Stomach smooth muscle (tissue), 2 donors: ENCODE results near the gene PELI3.

ENCODE experiments used
- H3K27ac ChIP-seq: one replicate; pipeline ENCODE4 v1.7.0; 2013; ENCODE audit warnings: mild to moderate bottlenecking, low read length, inconsistent platforms
- H3K27me3 ChIP-seq, 2 donors: one replicate each; pipeline ENCODE4 v1.7.0; 2013; ENCODE audit warnings: low read length in 2 of 2; ENCODE audit not compliant: insufficient read depth in 2 of 2, control insufficient read depth in 1 of 2
- H3K36me3 ChIP-seq, 2 donors: one replicate each; pipeline ENCODE4 v1.7.0; 2013; ENCODE audit warnings: low read length in 2 of 2; ENCODE audit not compliant: control insufficient read depth in 2 of 2, insufficient read depth in 2 of 2
- H3K4me1 ChIP-seq: one replicate; pipeline ENCODE4 v1.7.0; 2013; ENCODE audit warnings: low read length; ENCODE audit not compliant: control insufficient read depth, insufficient read depth
- H3K4me3 ChIP-seq, 2 donors: one replicate each; pipeline ENCODE4 v1.7.0; 2013; ENCODE audit warnings: low read length in 2 of 2
- H3K9ac ChIP-seq, 2 donors: one replicate each; pipeline ENCODE4 v1.7.0; 2013; ENCODE audit warnings: low read length in 2 of 2, mild to moderate bottlenecking in 1 of 2
- H3K9me3 ChIP-seq, 2 donors: one replicate each; pipeline ENCODE4 v1.7.0; 2013; ENCODE audit warnings: low read length in 2 of 2; ENCODE audit not compliant: control insufficient read depth in 2 of 2
- donor health status: healthy.
- donor health status: Pancreatic carcinoma.

The PELI3 gene

DNA sequence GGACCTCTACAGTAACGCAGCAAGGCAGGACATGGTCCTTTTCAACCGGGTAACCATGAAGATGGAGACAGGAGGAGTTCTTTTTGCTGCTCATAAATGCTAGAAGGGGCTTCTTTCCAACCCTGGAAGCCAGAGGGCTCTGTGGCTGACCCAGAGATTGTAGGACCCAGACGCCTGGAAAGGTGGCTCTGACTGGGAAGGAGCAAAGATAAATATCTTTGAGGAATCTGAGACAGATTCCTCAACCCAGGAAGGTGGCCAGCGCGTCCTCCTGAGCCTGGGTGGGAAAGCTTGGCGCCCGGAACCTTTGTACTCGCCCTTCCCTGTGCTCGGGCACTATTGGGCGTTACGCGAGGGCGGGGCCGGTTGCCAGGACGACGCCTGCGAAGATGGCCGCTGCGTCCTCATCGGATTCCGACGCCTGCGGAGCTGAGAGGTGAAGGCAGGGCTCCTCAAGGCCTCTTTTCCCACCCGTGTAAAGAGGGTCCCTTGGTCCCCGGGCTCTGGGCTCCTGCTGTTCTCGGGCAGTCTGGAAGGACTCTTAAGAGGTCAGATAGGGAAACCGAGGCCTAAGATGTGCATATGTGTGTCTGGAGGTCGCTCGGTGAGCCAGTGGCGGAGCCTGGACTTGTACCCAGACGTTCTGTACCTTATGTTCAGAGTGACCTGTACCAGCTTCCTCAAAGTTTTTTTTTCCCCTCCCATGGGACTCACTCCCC is 43.7 kb downstream of the PELI3 start, which contains the start of gene BBS1:
Gene BBS1 (plus strand): TSS at position 365 of the 719 bp plus-strand sequence. CDS start 25 bp downstream, at position 390.
- peak within 1 kb of the TSS; percentile 60 for H3K27ac ChIP-seq
- H3K9ac ChIP-seq, result peak within 1 kb of the TSS; percentile 85 to 90
- H3K4me1 ChIP-seq, result peaks cover 15% of the 10 kb centered on the region
- no peaks in the 10 kb centered on the region for H3K27me3 ChIP-seq
- peak within 1 kb of the TSS; percentile 94 to 100 for H3K4me3 ChIP-seq
- H3K9me3 ChIP-seq, result no peaks in the 10 kb centered on the region
- peaks cover 7 to 17% of the 10 kb centered on the region in 2 donors for H3K36me3 ChIP-seq

GRCh38 chr11:66510990-66511339 is 44.3 kb downstream of the PELI3 start:
- no peaks in the 10 kb centered on the region for H3K27me3 ChIP-seq
- peak overlapping the region; percentile 60 for H3K27ac ChIP-seq
- peak overlapping the region; percentile 94 to 100 for H3K4me3 ChIP-seq
- peaks cover 15% of the 10 kb centered on the region for H3K4me1 ChIP-seq
- H3K9ac ChIP-seq, result peak overlapping the region; percentile 85 to 90
- H3K9me3 ChIP-seq, result no peaks in the 10 kb centered on the region
- H3K36me3 ChIP-seq, result peaks cover 8 to 20% of the 10 kb centered on the region in 2 donors

DNA sequence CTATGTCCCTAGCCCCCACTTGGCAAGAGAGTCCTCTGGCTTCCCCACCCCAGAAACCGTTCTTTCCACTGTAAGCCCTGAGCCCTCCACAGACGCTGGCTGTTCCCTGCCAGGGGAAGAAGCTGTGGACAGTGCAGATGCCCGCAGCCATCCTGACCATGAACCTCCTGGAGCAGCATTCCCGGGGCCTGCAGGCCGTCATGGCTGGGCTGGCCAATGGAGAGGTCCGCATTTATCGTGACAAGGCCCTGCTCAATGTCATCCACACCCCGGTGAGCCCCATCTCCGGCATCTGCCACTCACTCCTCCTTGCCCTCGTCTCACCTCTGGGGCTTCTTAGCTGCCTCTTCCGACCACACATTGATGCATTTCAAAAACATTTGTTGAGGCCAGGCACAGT is 56.9 kb downstream of the PELI3 start:
- H3K4me3 ChIP-seq, result no peak overlapping the region
- peaks cover 19 to 33% of the 10 kb centered on the region in 2 donors for H3K36me3 ChIP-seq
- H3K27me3 ChIP-seq, result no peaks in the 10 kb centered on the region
- no peaks in the 10 kb centered on the region for H3K4me1 ChIP-seq
- H3K27ac ChIP-seq, result no peak overlapping the region
- no peak overlapping the region for H3K9ac ChIP-seq
- H3K9me3 ChIP-seq, result no peaks in the 10 kb centered on the region

- Histone ChIP-seq H3K9ac (no peak overlapping the region), H3K27me3 (no peaks in the 10 kb centered on the region), H3K4me3 (no peak overlapping the region), H3K4me1 (no peaks in the 10 kb centered on the region), H3K36me3 (peaks cover 14 to 34% of the 10 kb centered on the region in 2 donors), H3K27ac (no peak overlapping the region), H3K9me3 (no peaks in the 10 kb centered on the region)
Measured at GRCh38 chr11:66524304-66525040, 57.8 kb downstream of the PELI3 start.
